Occipital lobe (tissue), 2 donors: ENCODE results near the gene PLGRKT. TPM values are rescaled to one million over a fixed set of nuclear protein-coding genes. Genes with fewer than 3 reads are reported as not detected.
"Not testable (repeated sequence)": the region's sequence is repeated elsewhere in the genome, so short reads cannot be mapped to it uniquely, and the experiment has no call there.

Experiments used
- DNase-seq: peaks from one replicate; lab custom pipeline; 2025; lab: John Stamatoyannopoulos, UW
- total RNA-seq: library from RNA; depleted of rRNA; stranded (reverse); fragments of >200 nt; gene quantifications from one replicate; pipeline ENCODE4 v1.2.3, GENCODE V29; 2014

Gene PLGRKT
- total RNA-seq, 1 donor from 2014 or later, result 25.1 TPM

GRCh38 chr9:5384436-5384835, 53.3 kb downstream of the PLGRKT start:
- no peak for DNase-seq

- no peak for DNase-seq
Measured at GRCh38 chr9:5382479-5382878, 55.2 kb downstream of the PLGRKT start.

- no peak for DNase-seq
Measured at GRCh38 chr9:5375790-5376477, 61.8 kb downstream of the PLGRKT start.

- no peak for DNase-seq
Measured at GRCh38 chr9:5375091-5375490, 62.6 kb downstream of the PLGRKT start.

GRCh38 chr9:5364294-5365024, 73.3 kb downstream of the PLGRKT start:
- DNase-seq, result no peak

- DNase-seq, result no peak
Measured at GRCh38 chr9:5361326-5362010, 76.3 kb downstream of the PLGRKT start.

GRCh38 chr9:5360341-5360740, 77.4 kb downstream of the PLGRKT start:
- DNase-seq, result no peak

- DNase-seq, result no peak
Measured at GRCh38 chr9:5357431-5358105, 80.2 kb downstream of the PLGRKT start.

GRCh38 chr9:5355817-5356216, 81.9 kb downstream of the PLGRKT start:
- no peak for DNase-seq

GRCh38 chr9:5355226-5355625, 82.5 kb downstream of the PLGRKT start:
- DNase-seq, result no peak

GRCh38 chr9:5354184-5354583, 83.5 kb downstream of the PLGRKT start:
- no peak for DNase-seq

GRCh38 chr9:5352637-5353248, 85.0 kb downstream of the PLGRKT start:
- DNase-seq, result no peak

- DNase-seq, result not testable (repeated sequence)
Measured at GRCh38 chr9:5338992-5339981, 98.4 kb downstream of the PLGRKT start, which contains the start of gene RLN1. TSS of gene RLN1 (minus strand) at chr9:5339876. CDS start at chr9:5339746, 130 bp downstream.

GRCh38 chr9:5336688-5337087, 101.0 kb downstream of the PLGRKT start:
- no peak for DNase-seq

GRCh38 chr9:5331276-5331675, 106.4 kb downstream of the PLGRKT start:
- not testable (repeated sequence) for DNase-seq

- DNase-seq, result no peak
Measured at GRCh38 chr9:5326893-5327548, 110.7 kb downstream of the PLGRKT start.

GRCh38 chr9:5326187-5326586, 111.5 kb downstream of the PLGRKT start:
- DNase-seq, result no peak

GRCh38 chr9:5321601-5322000, 116.1 kb downstream of the PLGRKT start:
- DNase-seq, result not testable (repeated sequence)

- DNase-seq, result no peak
Measured at GRCh38 chr9:5321058-5321457, 116.7 kb downstream of the PLGRKT start.

GRCh38 chr9:5316406-5316805, 121.3 kb downstream of the PLGRKT start:
- DNase-seq, result not testable (repeated sequence)
